AG09309 (cell line): ENCODE measurements around the gene PIGU.
"Not testable (repeated sequence)": the region's sequence is repeated elsewhere in the genome, so short reads cannot be mapped to it uniquely, and the experiment has no call there.

ENCODE experiments used
- DNase-seq: peaks from one replicate; pipeline ENCODE4 v3.0.0-alpha.2; 2010; ENCODE audit warnings: low read depth
- H3K4me3 ChIP-seq: 2 replicates; pipeline ENCODE4 v1.5.1; 2011; ENCODE audit warnings: mild to moderate bottlenecking, low read depth, low read length, moderate library complexity; ENCODE audit not compliant: control insufficient read depth
- TF ChIP-seq, protein P1 (sequence below): IDR thresholded peaks from 2 replicates; pipeline ENCODE4 v1.5.1; 2011; ENCODE audit warnings: mild to moderate bottlenecking, low read depth, low read length, inconsistent platforms; ENCODE audit not compliant: insufficient read depth, control insufficient read depth; ENCODE audit errors: missing control alignments

PIGU gene

DNA sequence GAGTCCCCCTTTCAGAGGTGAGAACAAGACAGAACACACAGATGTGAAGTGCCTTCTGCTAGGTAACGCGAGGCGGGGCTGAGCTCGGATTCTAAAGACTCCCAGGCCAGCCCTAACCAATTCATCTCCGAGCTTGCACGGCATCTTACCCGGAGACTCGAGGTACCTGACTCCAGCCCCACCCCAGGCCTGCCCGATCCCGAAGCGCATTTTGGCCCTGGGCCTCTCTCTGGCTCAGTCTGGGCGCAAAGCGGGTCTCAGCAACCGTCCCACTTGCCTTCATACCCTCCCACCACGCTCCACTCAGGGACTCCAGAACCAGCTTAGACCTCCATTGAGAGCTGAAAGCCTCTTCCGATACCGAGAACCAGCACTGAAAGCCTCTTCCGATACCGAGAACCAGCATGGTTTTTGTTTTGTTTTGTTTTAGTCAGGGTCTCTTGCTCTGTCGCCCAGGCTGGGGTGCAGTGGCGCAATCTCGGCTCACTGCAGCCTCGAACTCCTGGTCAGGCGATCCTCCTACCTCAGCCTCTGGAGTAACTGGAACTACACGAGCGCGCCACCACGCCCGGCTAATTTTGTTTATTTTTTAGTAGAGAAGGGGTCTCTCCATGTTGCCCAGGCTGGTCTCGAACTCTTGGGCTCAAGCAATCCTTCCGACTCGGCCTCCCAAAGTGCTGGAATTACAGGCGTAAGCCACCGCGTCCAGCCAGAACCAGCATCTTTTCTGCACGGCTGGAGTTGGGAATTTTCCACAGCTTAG is 161.2 kb downstream of the PIGU start:
- TF ChIP-seq, protein P1, sequence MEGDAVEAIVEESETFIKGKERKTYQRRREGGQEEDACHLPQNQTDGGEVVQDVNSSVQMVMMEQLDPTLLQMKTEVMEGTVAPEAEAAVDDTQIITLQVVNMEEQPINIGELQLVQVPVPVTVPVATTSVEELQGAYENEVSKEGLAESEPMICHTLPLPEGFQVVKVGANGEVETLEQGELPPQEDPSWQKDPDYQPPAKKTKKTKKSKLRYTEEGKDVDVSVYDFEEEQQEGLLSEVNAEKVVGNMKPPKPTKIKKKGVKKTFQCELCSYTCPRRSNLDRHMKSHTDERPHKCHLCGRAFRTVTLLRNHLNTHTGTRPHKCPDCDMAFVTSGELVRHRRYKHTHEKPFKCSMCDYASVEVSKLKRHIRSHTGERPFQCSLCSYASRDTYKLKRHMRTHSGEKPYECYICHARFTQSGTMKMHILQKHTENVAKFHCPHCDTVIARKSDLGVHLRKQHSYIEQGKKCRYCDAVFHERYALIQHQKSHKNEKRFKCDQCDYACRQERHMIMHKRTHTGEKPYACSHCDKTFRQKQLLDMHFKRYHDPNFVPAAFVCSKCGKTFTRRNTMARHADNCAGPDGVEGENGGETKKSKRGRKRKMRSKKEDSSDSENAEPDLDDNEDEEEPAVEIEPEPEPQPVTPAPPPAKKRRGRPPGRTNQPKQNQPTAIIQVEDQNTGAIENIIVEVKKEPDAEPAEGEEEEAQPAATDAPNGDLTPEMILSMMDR = no peak
- no peak for DNase-seq
- H3K4me3 ChIP-seq = peak overlapping the region; percentile 71

DNA sequence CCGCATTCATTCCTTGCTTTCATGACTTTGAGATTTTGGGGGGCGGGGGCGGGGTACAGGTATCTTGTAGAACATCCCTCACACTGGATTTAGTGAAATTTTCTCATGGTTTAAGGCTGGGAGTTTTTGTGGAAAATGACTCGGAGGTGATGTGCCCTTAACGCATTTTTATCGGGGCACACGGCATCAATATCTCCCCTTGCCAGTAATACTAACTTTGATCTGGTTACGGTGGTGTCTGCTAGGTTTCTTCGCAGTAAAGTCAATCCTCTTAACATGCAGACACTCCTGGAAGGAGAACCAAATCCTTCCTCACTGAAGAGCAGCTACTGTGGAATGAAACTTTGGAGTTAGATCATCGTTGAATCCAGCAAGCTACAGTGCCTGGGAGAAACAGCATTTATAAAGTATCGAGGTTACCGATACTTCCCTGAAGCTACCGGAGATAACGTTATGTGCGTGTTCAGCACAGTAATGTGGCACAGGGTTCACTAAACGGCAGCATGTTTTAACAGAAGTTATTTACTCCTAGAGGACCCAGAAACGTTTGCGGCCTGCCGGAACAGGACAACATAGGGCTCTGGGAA is 161.9 kb downstream of the PIGU start:
- TF ChIP-seq, protein P1 = no peak
- DNase-seq = no peak
- H3K4me3 ChIP-seq = no peak overlapping the region

DNA sequence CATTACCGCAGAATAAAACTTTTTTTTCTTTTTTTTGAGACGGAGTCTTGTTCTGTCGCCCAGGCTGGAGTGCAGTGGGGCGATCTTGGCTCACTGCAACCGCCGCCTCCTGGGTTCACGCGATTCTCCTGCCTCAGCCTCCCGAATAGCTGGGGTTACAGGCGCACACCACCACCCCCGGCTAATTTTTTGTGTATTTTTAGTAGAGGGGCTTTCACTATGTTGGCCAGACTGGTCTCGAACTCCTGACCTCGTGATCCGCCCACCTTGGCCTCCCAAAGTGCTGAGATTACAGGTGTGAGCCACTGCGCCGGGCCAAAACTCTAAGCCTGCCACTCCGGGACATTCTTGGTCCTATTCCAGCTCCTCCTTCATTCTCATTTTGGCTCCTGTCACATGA is 162.9 kb downstream of the PIGU start:
- not testable (repeated sequence) for DNase-seq, H3K4me3 ChIP-seq

DNA sequence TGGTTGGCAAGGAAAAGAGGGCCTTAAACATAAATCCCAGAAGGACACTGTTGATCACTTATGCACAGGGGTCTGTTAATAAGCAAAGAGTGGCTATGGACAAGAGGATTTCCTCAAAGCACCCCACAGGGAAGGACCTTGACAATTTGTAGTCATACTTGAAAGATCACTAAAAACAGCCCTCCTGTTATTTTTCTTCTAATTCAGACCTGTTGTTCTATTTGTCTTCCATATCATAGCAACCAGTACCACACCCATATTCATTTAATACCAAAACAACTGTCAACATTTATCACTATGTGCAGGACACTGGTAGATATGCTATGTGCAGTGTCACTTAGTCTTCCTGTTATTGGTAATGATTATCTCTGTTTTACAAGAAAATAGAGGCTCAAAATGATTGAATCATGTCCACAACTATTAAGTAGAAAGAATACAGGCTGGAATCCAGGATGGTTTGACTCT is 163.9 kb downstream of the PIGU start:
- DNase-seq = no peak
- TF ChIP-seq, protein P1 = no peak
- no peak overlapping the region for H3K4me3 ChIP-seq

DNA sequence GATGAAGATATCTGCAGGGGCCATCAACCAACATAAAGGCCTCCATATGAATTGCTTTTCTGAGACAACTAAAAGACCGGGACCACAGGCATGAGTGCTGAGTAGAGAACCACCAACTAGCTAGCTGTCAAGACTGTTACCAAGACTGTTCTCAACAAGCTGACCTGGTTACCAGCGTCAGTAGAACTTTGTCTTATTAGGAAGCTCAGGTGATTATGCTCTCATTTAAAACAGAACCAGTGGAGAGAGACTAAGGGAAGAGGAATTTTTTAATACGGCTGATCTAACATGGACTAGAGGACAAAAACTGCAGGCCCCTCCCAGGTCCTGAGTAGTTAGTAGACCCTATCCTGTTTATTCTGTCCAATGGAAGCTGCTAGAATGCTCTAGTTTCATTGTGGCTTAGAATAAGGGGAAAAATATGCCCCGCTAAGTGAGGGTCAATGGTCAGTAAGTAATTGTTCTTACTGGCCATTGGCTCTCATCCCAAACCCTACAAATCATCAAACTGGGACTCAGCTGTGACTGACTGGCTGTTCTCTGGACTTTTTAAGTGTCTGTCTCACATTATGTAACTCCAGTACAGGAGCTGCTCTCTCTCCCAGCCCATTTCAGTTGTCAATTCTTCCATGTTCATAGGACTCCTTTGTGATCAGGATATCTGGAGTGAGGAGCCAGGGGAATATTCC is 164.5 kb downstream of the PIGU start:
- TF ChIP-seq, protein P1 = no peak
- H3K4me3 ChIP-seq = no peak overlapping the region
- DNase-seq = no peak

DNA sequence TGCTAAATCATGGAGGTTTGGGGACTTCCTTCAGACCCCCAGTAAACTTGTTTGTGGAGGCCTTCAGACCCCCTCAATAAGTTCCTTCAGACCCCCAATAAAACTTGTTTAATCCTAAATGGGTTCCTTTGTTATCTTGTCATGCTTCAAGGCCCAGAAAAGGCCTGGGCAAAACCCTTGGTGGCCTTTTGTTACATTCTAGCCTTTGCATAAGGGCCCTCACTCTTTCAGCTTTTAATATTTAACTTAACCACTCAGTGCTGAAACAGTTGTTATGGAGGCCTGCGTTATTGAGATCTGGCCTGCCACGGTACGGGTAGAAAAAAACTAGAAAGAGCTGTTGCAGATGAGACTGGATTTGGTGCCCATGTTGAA is 165.0 kb downstream of the PIGU start:
- no peak for DNase-seq
- H3K4me3 ChIP-seq = no peak overlapping the region
- TF ChIP-seq, protein P1 = no peak

DNA sequence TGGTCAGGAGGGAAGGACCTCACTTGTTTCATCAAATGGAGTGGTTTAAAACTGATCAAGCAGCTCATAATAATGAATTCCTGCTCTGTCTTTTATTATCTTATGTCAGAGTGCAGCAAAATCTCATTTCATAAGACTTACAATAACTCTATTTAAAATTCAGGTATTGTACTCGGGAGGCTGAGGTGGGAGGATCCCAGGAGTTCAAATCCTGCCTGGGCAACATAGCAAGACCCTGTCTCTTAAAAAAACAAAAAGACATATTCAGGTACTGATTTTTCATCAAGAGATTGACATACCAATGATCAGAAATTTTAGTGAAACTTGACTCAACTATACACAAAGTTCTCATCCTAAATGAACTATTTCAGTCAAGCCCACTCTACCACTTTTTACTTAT is 166.3 kb downstream of the PIGU start:
- no peak overlapping the region for H3K4me3 ChIP-seq
- no peak for DNase-seq
- TF ChIP-seq, protein P1 = no peak
